Measurements from ENCODE around the gene AGBL2. TPM values are rescaled to one million over a fixed set of nuclear protein-coding genes. Genes with fewer than 3 reads are reported as not detected.

The AGBL2 gene
- total RNA-seq, 1 experiment from 2014 or later = not detected

GRCh38 chr11:47659276-47659675 is 55.9 kb downstream of the AGBL2 start:
- no peaks in the 10 kb centered on the region for H3K27me3 ChIP-seq (ENCODE audit: insufficient read depth, low read length)
- ChIA-PET RAD21 (ENCODE audit: low non-redundant PET in 1 of 2, low total read pairs in 2 of 2, uncharacterized antibody in 2 of 2, unreplicated experiment in 2 of 2) (no interaction called here), POLR2A (no interaction called here), CTCF (no interaction called here)
- no peak overlapping the region for H3K9ac ChIP-seq (ENCODE audit: low read length)
- no peaks in the 10 kb centered on the region for H3K79me2 ChIP-seq (ENCODE audit: insufficient read depth, low read length)
- no peaks in the 10 kb centered on the region for H3K9me3 ChIP-seq (ENCODE audit: control insufficient read depth in 1 of 2, insufficient read depth in 1 of 2, low read depth in 1 of 2, low read length in 2 of 2)
- no peaks in the 10 kb centered on the region for H3K9me2 ChIP-seq (ENCODE audit: insufficient read depth)
- TF ChIP-seq ELF1 (IDR thresholded peaks at IDR 0.05; ENCODE audit: borderline replicate concordance, low read depth) (no peak), TCF7L2 (IDR thresholded peaks at IDR 0.05; ENCODE audit: borderline replicate concordance, extremely low read depth, insufficient read depth, insufficient read length) (no peak), CBX3 (IDR thresholded peaks at IDR 0.05; ENCODE audit: low read depth) (no peak), SP1 (IDR thresholded peaks at IDR 0.05; ENCODE audit: low read depth) (no peak), EZH2 (IDR thresholded peaks at IDR 0.05) (no peak), YY1 (IDR thresholded peaks at IDR 0.05; ENCODE audit: extremely low read depth, insufficient replicate concordance, low read depth, low read length) (no peak), CTCF (IDR thresholded peaks at IDR 0.05 in 2 of 3, conservative IDR thresholded peaks at IDR 0.05 in 1 of 3; ENCODE audit: borderline replicate concordance in 1 of 3, insufficient read depth in 1 of 3, low read depth in 2 of 3, low read length in 2 of 3) (no peak), EZH2phosphoT487 (IDR thresholded peaks at IDR 0.05; ENCODE audit: borderline replicate concordance) (no peak), SIN3A (IDR thresholded peaks at IDR 0.05; ENCODE audit: low read depth) (no peak), ZNF274 (IDR thresholded peaks at IDR 0.05; ENCODE audit: low read depth, low read length) (no peak)
- BruUV-seq (replicated peaks) = no TSS peak
- intact Hi-C loops (cut with micrococcal nuclease) = no loop called here
- H3K4me2 ChIP-seq (ENCODE audit: low read length) = no peak overlapping the region
- H3K27ac ChIP-seq (ENCODE audit: low read depth, low read length) = no peak overlapping the region
- H3K36me3 ChIP-seq (ENCODE audit: control insufficient read depth in 1 of 2, insufficient read depth in 2 of 2, low read length in 2 of 2) = no peaks in the 10 kb centered on the region
- no peak overlapping the region for H2AFZ ChIP-seq (ENCODE audit: low read depth, low read length, poor library complexity, severe bottlenecking)
- H3K4me3 ChIP-seq (replicated peaks in 1 of 2; ENCODE audit: low read depth in 1 of 2, low read length in 2 of 2) = no peak overlapping the region
- no peaks in the 10 kb centered on the region for H4K20me1 ChIP-seq (ENCODE audit: insufficient read depth)
- H3K4me1 ChIP-seq (ENCODE audit: control insufficient read depth in 1 of 2, insufficient read depth in 2 of 2, low read length in 2 of 2) = peaks cover 0 to 16% of the 10 kb centered on the region in 2 experiments; a peak in 3 of 4 replicates
- DNase-seq (ENCODE audit: low read depth, low spot score) = no peak
- ATAC-seq = no peak
